GM18502 (cell line): ENCODE results near the gene PPP4R1.
"Not testable (repeated sequence)": the region's sequence is repeated elsewhere in the genome, so short reads cannot be mapped to it uniquely, and the experiment has no call there.

Experiments used
- ATAC-seq: cut with Tn5 transposase; IDR thresholded peaks from one replicate; pipeline ENCODE4 v1.9.1; 2021; ENCODE audit warnings: mild to moderate bottlenecking; ENCODE audit not compliant: unreplicated experiment, poor library complexity

PPP4R1 gene

GRCh38 chr18:9614401-9615279 is at the start of gene PPP4R1:
Gene PPP4R1, minus strand, starts transcription at chr18:9614559. Its CDS starts 75 bp downstream, at chr18:9614484.
- peak; percentile 65 for ATAC-seq

GRCh38 chr18:9663377-9663776 is 49.0 kb upstream of the PPP4R1 start:
- ATAC-seq = no peak

GRCh38 chr18:9661564-9661963 is 47.2 kb upstream of the PPP4R1 start:
- ATAC-seq = no peak

GRCh38 chr18:9659499-9660375 is 45.4 kb upstream of the PPP4R1 start:
- ATAC-seq = no peak

GRCh38 chr18:9658087-9658641 is 43.8 kb upstream of the PPP4R1 start:
- ATAC-seq = no peak

GRCh38 chr18:9655232-9655767 is 40.9 kb upstream of the PPP4R1 start:
- no peak for ATAC-seq

- ATAC-seq = no peak
Measured at GRCh38 chr18:9653390-9653789, 39.0 kb upstream of the PPP4R1 start.

GRCh38 chr18:9649164-9649540 is 34.8 kb upstream of the PPP4R1 start:
- no peak for ATAC-seq

- ATAC-seq = no peak
Measured at GRCh38 chr18:9648431-9649163, 34.2 kb upstream of the PPP4R1 start.

- ATAC-seq = no peak
Measured at GRCh38 chr18:9647496-9648323, 33.4 kb upstream of the PPP4R1 start.

GRCh38 chr18:9643549-9643948 is 29.2 kb upstream of the PPP4R1 start:
- ATAC-seq = no peak

- no peak for ATAC-seq
Measured at GRCh38 chr18:9642799-9643462, 28.6 kb upstream of the PPP4R1 start.

- not testable (repeated sequence) for ATAC-seq
Measured at GRCh38 chr18:9641081-9641480, 26.7 kb upstream of the PPP4R1 start.

- ATAC-seq = no peak
Measured at GRCh38 chr18:9638886-9639285, 24.5 kb upstream of the PPP4R1 start.

GRCh38 chr18:9637036-9637767 is 22.8 kb upstream of the PPP4R1 start:
- no peak for ATAC-seq

- no peak for ATAC-seq
Measured at GRCh38 chr18:9634856-9635255, 20.5 kb upstream of the PPP4R1 start.

GRCh38 chr18:9631814-9632496 is 17.6 kb upstream of the PPP4R1 start:
- ATAC-seq = no peak
